ENCODE measurements around the gene PARD3. TPM values are rescaled to one million over a fixed set of nuclear protein-coding genes. Genes with fewer than 3 reads are reported as not detected.

PARD3 gene
- total RNA-seq, 1 experiment from 2014 or later = 46.3 TPM

DNA sequence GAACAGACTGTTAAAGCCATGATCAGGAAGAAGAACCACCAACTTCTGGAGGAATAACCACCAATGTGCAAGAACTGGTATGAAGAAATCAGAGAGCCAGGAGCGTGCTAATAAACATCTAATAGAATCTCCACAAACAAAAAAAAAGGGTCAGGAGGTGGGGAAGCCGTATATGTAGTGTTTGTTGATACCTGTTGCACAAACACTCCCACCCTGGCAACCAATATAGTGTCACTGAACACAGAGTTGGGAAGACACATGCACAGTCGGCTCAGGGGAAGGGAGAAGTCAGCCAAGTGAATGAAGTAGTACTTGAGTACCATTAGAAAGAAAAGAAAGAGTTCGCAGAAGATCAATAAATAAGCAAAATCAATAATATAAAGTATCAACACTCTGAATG is 400.1 kb downstream of the PARD3 start:
- no peaks in the 10 kb centered on the region for H3K36me3 ChIP-seq (ENCODE audit: control insufficient read depth in 1 of 2, insufficient read depth in 2 of 2, low read length in 2 of 2)
- no peak overlapping the region for H2AFZ ChIP-seq (ENCODE audit: low read depth, low read length, poor library complexity, severe bottlenecking)
- H3K9me2 ChIP-seq (ENCODE audit: insufficient read depth) = no peaks in the 10 kb centered on the region
- TF ChIP-seq EZH2phosphoT487 (IDR thresholded peaks at IDR 0.05; ENCODE audit: borderline replicate concordance) (no peak), POLR2AphosphoS5 (IDR thresholded peaks at IDR 0.05; ENCODE audit: low read depth, low read length) (no peak), SP1 (IDR thresholded peaks at IDR 0.05; ENCODE audit: low read depth) (no peak), ZNF274 (IDR thresholded peaks at IDR 0.05; ENCODE audit: low read depth, low read length) (no peak), ELF1 (IDR thresholded peaks at IDR 0.05; ENCODE audit: borderline replicate concordance, low read depth) (no peak), EGR1 (IDR thresholded peaks at IDR 0.05; ENCODE audit: low read depth) (no peak), JUND (IDR thresholded peaks at IDR 0.05) (no peak), CEBPB (IDR thresholded peaks at IDR 0.05; ENCODE audit: low read depth) (no peak), TCF7L2 (IDR thresholded peaks at IDR 0.05; ENCODE audit: borderline replicate concordance, extremely low read depth, insufficient read depth, insufficient read length) (no peak), YY1 (IDR thresholded peaks at IDR 0.05; ENCODE audit: extremely low read depth, insufficient replicate concordance, low read depth, low read length) (no peak), EZH2 (IDR thresholded peaks at IDR 0.05) (no peak), CBX3 (IDR thresholded peaks at IDR 0.05; ENCODE audit: low read depth) (no peak), RAD21 (IDR thresholded peaks at IDR 0.05; ENCODE audit: low read depth) (no peak), ZFX (IDR thresholded peaks at IDR 0.05) (no peak)
- TF ChIP-seq, protein P1, sequence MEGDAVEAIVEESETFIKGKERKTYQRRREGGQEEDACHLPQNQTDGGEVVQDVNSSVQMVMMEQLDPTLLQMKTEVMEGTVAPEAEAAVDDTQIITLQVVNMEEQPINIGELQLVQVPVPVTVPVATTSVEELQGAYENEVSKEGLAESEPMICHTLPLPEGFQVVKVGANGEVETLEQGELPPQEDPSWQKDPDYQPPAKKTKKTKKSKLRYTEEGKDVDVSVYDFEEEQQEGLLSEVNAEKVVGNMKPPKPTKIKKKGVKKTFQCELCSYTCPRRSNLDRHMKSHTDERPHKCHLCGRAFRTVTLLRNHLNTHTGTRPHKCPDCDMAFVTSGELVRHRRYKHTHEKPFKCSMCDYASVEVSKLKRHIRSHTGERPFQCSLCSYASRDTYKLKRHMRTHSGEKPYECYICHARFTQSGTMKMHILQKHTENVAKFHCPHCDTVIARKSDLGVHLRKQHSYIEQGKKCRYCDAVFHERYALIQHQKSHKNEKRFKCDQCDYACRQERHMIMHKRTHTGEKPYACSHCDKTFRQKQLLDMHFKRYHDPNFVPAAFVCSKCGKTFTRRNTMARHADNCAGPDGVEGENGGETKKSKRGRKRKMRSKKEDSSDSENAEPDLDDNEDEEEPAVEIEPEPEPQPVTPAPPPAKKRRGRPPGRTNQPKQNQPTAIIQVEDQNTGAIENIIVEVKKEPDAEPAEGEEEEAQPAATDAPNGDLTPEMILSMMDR (IDR thresholded peaks at IDR 0.05 in 2 of 3, conservative IDR thresholded peaks at IDR 0.05 in 1 of 3; ENCODE audit: borderline replicate concordance in 1 of 3, insufficient read depth in 1 of 3, low read depth in 2 of 3, low read length in 2 of 3) = no peak
- TF ChIP-seq, protein P2, sequence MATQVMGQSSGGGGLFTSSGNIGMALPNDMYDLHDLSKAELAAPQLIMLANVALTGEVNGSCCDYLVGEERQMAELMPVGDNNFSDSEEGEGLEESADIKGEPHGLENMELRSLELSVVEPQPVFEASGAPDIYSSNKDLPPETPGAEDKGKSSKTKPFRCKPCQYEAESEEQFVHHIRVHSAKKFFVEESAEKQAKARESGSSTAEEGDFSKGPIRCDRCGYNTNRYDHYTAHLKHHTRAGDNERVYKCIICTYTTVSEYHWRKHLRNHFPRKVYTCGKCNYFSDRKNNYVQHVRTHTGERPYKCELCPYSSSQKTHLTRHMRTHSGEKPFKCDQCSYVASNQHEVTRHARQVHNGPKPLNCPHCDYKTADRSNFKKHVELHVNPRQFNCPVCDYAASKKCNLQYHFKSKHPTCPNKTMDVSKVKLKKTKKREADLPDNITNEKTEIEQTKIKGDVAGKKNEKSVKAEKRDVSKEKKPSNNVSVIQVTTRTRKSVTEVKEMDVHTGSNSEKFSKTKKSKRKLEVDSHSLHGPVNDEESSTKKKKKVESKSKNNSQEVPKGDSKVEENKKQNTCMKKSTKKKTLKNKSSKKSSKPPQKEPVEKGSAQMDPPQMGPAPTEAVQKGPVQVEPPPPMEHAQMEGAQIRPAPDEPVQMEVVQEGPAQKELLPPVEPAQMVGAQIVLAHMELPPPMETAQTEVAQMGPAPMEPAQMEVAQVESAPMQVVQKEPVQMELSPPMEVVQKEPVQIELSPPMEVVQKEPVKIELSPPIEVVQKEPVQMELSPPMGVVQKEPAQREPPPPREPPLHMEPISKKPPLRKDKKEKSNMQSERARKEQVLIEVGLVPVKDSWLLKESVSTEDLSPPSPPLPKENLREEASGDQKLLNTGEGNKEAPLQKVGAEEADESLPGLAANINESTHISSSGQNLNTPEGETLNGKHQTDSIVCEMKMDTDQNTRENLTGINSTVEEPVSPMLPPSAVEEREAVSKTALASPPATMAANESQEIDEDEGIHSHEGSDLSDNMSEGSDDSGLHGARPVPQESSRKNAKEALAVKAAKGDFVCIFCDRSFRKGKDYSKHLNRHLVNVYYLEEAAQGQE (IDR thresholded peaks at IDR 0.05; ENCODE audit: low read depth) = no peak
- no peak overlapping the region for H3K9ac ChIP-seq (ENCODE audit: low read length)
- H4K20me1 ChIP-seq (ENCODE audit: insufficient read depth) = no peaks in the 10 kb centered on the region
- no peaks in the 10 kb centered on the region for H3K4me1 ChIP-seq (ENCODE audit: control insufficient read depth in 1 of 2, insufficient read depth in 2 of 2, low read length in 2 of 2)
- ChIA-PET POLR2A (no interaction called here), CTCF (no interaction called here), RAD21 (ENCODE audit: low non-redundant PET in 1 of 2, low total read pairs in 2 of 2, uncharacterized antibody in 2 of 2, unreplicated experiment in 2 of 2) (no interaction called here)
- no peaks in the 10 kb centered on the region for H3K9me3 ChIP-seq (ENCODE audit: control insufficient read depth in 1 of 2, insufficient read depth in 1 of 2, low read depth in 1 of 2, low read length in 2 of 2)
- no peak overlapping the region for H3K27ac ChIP-seq (ENCODE audit: low read depth, low read length)
- H3K79me2 ChIP-seq (ENCODE audit: insufficient read depth, low read length) = no peaks in the 10 kb centered on the region
- no peaks in the 10 kb centered on the region for H3K27me3 ChIP-seq (ENCODE audit: insufficient read depth, low read length)
- BruUV-seq (replicated peaks) = no TSS peak
- no peak overlapping the region for H3K4me2 ChIP-seq (ENCODE audit: low read length)
- intact Hi-C loops (cut with micrococcal nuclease) = no loop called here
- DNase-seq (ENCODE audit: low read depth, low spot score) = no peak
- ATAC-seq = no peak
- no peak overlapping the region for H3K4me3 ChIP-seq (replicated peaks in 1 of 2; ENCODE audit: low read depth in 1 of 2, low read length in 2 of 2)

All from HCT116 (cell line).